ENCODE data around the gene JADE2.
"Not testable (repeated sequence)": the region's sequence is repeated elsewhere in the genome, so short reads cannot be mapped to it uniquely, and the experiment has no call there.

The JADE2 gene

GRCh38 chr5:134524826-134525682 lies at the start of gene JADE2:
Gene JADE2, plus strand, starts transcription at chr5:134525670. Its CDS starts 10,188 bp downstream, at chr5:134535858.
- DNase-seq, result peak; percentile 50

- no peak for DNase-seq
Measured at GRCh38 chr5:134477462-134478245, 47.8 kb upstream of the JADE2 start.

GRCh38 chr5:134479839-134480238 lies 45.6 kb upstream of the JADE2 start:
- no peak for DNase-seq

GRCh38 chr5:134489227-134489944 lies 36.1 kb upstream of the JADE2 start:
- no peak for DNase-seq

- no peak for DNase-seq
Measured at GRCh38 chr5:134490255-134490924, 35.1 kb upstream of the JADE2 start.

GRCh38 chr5:134490925-134491271 lies 34.6 kb upstream of the JADE2 start:
- DNase-seq, result no peak

GRCh38 chr5:134491841-134492442 lies 33.5 kb upstream of the JADE2 start:
- no peak for DNase-seq

GRCh38 chr5:134492568-134492967 lies 32.9 kb upstream of the JADE2 start:
- no peak for DNase-seq

GRCh38 chr5:134493461-134494055 lies 31.9 kb upstream of the JADE2 start:
- DNase-seq, result no peak

GRCh38 chr5:134494780-134495179 lies 30.7 kb upstream of the JADE2 start:
- DNase-seq, result no peak

GRCh38 chr5:134499905-134500304 lies 25.6 kb upstream of the JADE2 start:
- not testable (repeated sequence) for DNase-seq

- DNase-seq, result no peak
Measured at GRCh38 chr5:134500699-134501430, 24.6 kb upstream of the JADE2 start.

GRCh38 chr5:134502259-134502658 lies 23.2 kb upstream of the JADE2 start:
- no peak for DNase-seq

GRCh38 chr5:134503088-134503936 lies 22.2 kb upstream of the JADE2 start:
- DNase-seq, result no peak

- no peak for DNase-seq
Measured at GRCh38 chr5:134503937-134504437, 21.5 kb upstream of the JADE2 start.

- no peak for DNase-seq
Measured at GRCh38 chr5:134504629-134505300, 20.7 kb upstream of the JADE2 start.

GRCh38 chr5:134506054-134507039 lies 19.1 kb upstream of the JADE2 start:
- no peak for DNase-seq

- no peak for DNase-seq
Measured at GRCh38 chr5:134507452-134507851, 18.0 kb upstream of the JADE2 start.

Measured in NCI-H1694 treated with DMSO at 0.1 percent for 48 hours (cell line).